Brain microvascular endothelial cell (primary cell): Measurements from ENCODE around the gene SATB2.
A peak's percentile ranks its signal among the peaks of the same experiment; 100 is the strongest.

ENCODE experiments used
- DNase-seq: peaks from one replicate; pipeline ENCODE4 v3.0.0-alpha.2; 2020
- H3K27ac ChIP-seq: fragments of 250-450 bp; sonication (Bioruptor Pico); 2 replicates; pipeline ENCODE4 v1.5.1; 2020; ENCODE audit warnings: mild to moderate bottlenecking, moderate library complexity
- H3K27me3 ChIP-seq: fragments of 250-450 bp; sonication (Bioruptor Pico); replicated peaks from 2 replicates; pipeline ENCODE4 v1.5.1; 2020; ENCODE audit warnings: mild to moderate bottlenecking
- H3K36me3 ChIP-seq: fragments of 250-450 bp; sonication (Bioruptor Pico); replicated peaks from 2 replicates; pipeline ENCODE4 v1.5.1; 2020; ENCODE audit warnings: mild to moderate bottlenecking
- H3K4me3 ChIP-seq: 2 replicates; pipeline ENCODE4 v1.5.1; 2011; ENCODE audit warnings: low read depth, mild to moderate bottlenecking, control low read depth, low read length, moderate library complexity
- in situ Hi-C: cut with HindIII; loops from 2 replicates; pipeline ENCODE4 v1.10.0; 2017; ENCODE audit warnings: low sequenced_read_pairs, low pct_ligation_motif_present
- TF ChIP-seq, protein P1 (sequence below): IDR thresholded peaks from 2 replicates; pipeline ENCODE4 v1.5.1; 2011; ENCODE audit warnings: low read depth, mild to moderate bottlenecking, moderate library complexity, low read length, control low read depth, inconsistent platforms; ENCODE audit errors: missing control alignments

The SATB2 gene

DNA sequence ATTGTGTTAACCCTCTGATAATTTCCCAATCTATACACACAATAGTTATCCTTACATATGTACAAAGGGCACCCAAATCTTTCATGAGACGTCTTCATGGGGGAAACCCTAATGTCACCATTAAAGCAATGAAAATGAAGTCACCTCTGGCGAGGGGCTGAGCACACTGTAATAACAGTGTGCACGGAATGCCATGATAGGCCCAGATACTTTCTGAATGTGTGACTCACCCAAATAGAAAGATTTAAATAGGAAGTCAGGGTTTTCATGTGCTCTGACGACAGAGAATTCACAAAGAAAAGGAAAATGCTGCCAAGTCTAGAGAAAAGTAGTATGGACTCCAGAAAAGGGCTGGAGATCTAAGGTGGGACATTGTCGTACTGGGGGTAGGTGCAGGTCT, 128.3 kb downstream of the SATB2 start:
- Histone ChIP-seq H3K27me3 (no peaks in the 10 kb centered on the region), H3K4me3 (no peak overlapping the region), H3K36me3 (no peaks in the 10 kb centered on the region), H3K27ac (no peak overlapping the region)
- in situ Hi-C loops = no loop called here
- TF ChIP-seq, protein P1, sequence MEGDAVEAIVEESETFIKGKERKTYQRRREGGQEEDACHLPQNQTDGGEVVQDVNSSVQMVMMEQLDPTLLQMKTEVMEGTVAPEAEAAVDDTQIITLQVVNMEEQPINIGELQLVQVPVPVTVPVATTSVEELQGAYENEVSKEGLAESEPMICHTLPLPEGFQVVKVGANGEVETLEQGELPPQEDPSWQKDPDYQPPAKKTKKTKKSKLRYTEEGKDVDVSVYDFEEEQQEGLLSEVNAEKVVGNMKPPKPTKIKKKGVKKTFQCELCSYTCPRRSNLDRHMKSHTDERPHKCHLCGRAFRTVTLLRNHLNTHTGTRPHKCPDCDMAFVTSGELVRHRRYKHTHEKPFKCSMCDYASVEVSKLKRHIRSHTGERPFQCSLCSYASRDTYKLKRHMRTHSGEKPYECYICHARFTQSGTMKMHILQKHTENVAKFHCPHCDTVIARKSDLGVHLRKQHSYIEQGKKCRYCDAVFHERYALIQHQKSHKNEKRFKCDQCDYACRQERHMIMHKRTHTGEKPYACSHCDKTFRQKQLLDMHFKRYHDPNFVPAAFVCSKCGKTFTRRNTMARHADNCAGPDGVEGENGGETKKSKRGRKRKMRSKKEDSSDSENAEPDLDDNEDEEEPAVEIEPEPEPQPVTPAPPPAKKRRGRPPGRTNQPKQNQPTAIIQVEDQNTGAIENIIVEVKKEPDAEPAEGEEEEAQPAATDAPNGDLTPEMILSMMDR = no peak
- peak; percentile 33 for DNase-seq

DNA sequence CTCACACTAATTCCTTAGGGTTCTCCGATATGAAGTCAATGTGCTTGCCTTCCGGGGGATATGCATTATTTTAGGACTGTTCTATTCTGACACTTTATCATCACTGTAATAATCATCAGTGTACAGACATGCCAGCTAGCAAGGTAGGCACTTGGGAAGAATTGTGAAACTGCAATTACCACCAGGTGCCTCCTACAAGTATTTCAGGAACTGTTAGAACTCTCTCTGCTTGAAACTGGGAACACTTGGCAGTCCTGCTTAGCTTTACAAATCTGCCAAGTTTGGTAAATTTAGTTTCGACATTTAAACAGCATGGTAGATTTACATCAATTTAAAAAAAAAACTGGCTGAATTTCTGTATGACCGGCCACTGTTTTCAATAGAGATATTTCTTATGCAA, 128.7 kb downstream of the SATB2 start:
- Histone ChIP-seq H3K4me3 (no peak overlapping the region), H3K36me3 (no peaks in the 10 kb centered on the region), H3K27ac (no peak overlapping the region), H3K27me3 (no peaks in the 10 kb centered on the region)
- in situ Hi-C loops = no loop called here
- TF ChIP-seq, protein P1 = no peak
- no peak for DNase-seq

DNA sequence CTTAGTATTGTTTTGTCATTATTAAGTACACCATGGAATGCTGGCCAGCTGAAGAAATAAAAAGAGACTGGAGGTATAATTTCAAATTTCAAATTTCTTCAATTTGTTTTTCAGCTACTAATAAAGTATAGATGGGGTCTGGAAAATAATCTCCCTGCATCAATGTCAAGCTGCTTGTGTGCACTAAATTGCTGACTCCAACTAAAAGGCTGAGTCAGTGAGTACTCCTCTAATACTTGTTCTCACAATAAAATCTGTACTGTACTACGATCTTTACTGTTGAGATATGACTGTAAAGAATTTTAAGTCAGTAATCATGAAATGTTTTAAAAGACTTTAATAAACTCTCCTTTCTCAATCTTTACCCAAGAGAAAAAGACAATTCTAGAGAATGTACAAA, 131.9 kb downstream of the SATB2 start:
- H3K27me3 ChIP-seq = no peaks in the 10 kb centered on the region
- no peak for DNase-seq
- H3K4me3 ChIP-seq = no peak overlapping the region
- H3K27ac ChIP-seq = no peak overlapping the region
- in situ Hi-C loops = no loop called here
- H3K36me3 ChIP-seq = no peaks in the 10 kb centered on the region
- TF ChIP-seq, protein P1 = no peak

DNA sequence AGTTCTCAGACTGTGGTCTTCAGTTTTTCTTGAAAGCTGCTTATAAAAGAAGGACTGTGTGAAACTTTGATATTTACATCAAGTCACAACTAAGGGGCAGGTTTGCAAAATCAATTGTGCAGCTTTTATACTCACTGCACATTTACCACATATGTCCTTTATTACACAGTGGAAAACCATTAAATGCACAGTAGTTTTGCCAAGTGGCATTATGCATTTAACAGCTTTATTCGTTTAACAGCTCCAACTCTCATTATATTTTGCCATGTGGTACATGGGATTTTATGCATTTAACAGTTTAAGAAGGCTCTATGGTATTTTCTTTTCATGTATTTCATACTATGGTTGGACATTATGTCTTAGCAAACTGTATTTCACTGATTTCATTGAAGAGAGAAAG, 135.6 kb downstream of the SATB2 start:
- Histone ChIP-seq H3K4me3 (no peak overlapping the region), H3K27ac (no peak overlapping the region), H3K27me3 (no peaks in the 10 kb centered on the region), H3K36me3 (no peaks in the 10 kb centered on the region)
- in situ Hi-C loops = no loop called here
- DNase-seq = no peak
- TF ChIP-seq, protein P1 = no peak

DNA sequence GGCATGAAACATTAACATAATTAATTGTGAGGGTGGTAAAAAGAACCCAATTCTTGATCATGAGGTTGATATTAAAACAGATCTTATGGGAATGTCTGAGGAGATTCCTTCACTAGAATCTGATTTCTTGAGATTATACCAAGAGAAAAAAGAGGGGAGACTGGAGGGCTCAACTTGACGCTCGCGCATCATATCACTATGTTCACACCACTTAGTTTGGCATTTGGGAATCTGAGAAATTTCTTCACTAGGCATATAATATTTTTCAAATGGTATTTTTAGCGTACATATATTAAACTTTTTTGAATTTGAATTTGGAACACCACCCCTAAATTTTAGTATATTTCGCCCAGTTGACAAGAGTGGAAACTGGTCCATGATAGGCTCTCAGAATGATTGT, 140.1 kb downstream of the SATB2 start:
- Histone ChIP-seq H3K27ac (no peak overlapping the region), H3K4me3 (no peak overlapping the region), H3K27me3 (no peaks in the 10 kb centered on the region), H3K36me3 (no peaks in the 10 kb centered on the region)
- TF ChIP-seq, protein P1 = no peak
- no peak for DNase-seq
- in situ Hi-C loops = no loop called here

DNA sequence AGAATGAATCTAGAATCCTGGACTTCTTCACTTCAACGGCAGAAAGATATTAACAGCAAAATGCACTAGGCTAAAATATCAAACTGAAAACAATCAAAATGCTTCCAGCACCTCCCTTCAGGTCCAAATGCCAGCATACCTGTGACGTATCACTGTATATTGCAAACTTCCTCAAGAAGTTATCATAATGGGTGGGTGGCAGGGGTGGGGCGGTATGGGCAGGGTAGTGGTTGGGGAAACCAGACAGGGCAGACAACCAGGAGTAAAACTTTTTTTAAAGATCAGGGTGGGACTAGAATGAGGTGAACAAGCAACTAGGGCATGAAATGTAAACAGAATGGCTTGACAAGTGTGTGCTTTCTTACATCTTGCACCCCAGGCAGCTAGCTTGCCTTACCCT, 140.9 kb downstream of the SATB2 start:
- TF ChIP-seq, protein P1 = no peak
- Histone ChIP-seq H3K36me3 (no peaks in the 10 kb centered on the region), H3K27me3 (no peaks in the 10 kb centered on the region), H3K4me3 (no peak overlapping the region), H3K27ac (no peak overlapping the region)
- in situ Hi-C loops = no loop called here
- DNase-seq = no peak
